ENCODE measurements around the gene LRRC66. TPM values are rescaled to one million over a fixed set of nuclear protein-coding genes. Genes with fewer than 3 reads are reported as not detected.

Gene LRRC66
- total RNA-seq, 4 donors from 2014 or later: 4.6 to 9.2 (median 7.1) TPM

GRCh38 chr4:52037689-52038102 lies 17.5 kb upstream of the LRRC66 start:
- Histone ChIP-seq H3K4me3 (peak overlapping the region; percentile 68 to 81 (median 72)), H3K36me3 (no peaks in the 10 kb centered on the region), H3K9me3 (no peaks in the 10 kb centered on the region), H3K4me1 (peaks cover 0 to 29% (median 17%) of the 10 kb centered on the region in 4 donors), H3K27me3 (peaks cover 6% of the 10 kb centered on the region), H3K27ac (peak overlapping the region; percentile 54 to 84 (median 80))
- intact Hi-C loops (cut with DNase I; ENCODE audit: low total_unique reads) (no loop called here), in situ Hi-C loops (cut with MboI; ENCODE audit: low pct_ligation_motif_present in 1 of 4, low pct_unique_long_range_greater_than_20kb in 1 of 4, low sequenced_read_pairs in 3 of 4) (loop anchor here in 1 of 4 donors (10.0 kb wide), 1 partner anchor 193 kb away; the partner anchor contains the start of gene DCUN1D4)
- TF ChIP-seq POLR2A (IDR thresholded peaks at IDR 0.05): no peak
- TF ChIP-seq POLR2AphosphoS5 (IDR thresholded peaks at IDR 0.05): no peak
- TF ChIP-seq EP300 (IDR thresholded peaks at IDR 0.05; ENCODE audit: low read depth): no peak
- TF ChIP-seq, protein P1, sequence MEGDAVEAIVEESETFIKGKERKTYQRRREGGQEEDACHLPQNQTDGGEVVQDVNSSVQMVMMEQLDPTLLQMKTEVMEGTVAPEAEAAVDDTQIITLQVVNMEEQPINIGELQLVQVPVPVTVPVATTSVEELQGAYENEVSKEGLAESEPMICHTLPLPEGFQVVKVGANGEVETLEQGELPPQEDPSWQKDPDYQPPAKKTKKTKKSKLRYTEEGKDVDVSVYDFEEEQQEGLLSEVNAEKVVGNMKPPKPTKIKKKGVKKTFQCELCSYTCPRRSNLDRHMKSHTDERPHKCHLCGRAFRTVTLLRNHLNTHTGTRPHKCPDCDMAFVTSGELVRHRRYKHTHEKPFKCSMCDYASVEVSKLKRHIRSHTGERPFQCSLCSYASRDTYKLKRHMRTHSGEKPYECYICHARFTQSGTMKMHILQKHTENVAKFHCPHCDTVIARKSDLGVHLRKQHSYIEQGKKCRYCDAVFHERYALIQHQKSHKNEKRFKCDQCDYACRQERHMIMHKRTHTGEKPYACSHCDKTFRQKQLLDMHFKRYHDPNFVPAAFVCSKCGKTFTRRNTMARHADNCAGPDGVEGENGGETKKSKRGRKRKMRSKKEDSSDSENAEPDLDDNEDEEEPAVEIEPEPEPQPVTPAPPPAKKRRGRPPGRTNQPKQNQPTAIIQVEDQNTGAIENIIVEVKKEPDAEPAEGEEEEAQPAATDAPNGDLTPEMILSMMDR (IDR thresholded peaks at IDR 0.05): no peak
- peak; percentile 21 for DNase-seq
- WGBS, 2 donors (ENCODE audit: low coverage in 1 of 2): 0 to 1% methylated on average over 1 to 13 of the region's 25 CpGs

DNA sequence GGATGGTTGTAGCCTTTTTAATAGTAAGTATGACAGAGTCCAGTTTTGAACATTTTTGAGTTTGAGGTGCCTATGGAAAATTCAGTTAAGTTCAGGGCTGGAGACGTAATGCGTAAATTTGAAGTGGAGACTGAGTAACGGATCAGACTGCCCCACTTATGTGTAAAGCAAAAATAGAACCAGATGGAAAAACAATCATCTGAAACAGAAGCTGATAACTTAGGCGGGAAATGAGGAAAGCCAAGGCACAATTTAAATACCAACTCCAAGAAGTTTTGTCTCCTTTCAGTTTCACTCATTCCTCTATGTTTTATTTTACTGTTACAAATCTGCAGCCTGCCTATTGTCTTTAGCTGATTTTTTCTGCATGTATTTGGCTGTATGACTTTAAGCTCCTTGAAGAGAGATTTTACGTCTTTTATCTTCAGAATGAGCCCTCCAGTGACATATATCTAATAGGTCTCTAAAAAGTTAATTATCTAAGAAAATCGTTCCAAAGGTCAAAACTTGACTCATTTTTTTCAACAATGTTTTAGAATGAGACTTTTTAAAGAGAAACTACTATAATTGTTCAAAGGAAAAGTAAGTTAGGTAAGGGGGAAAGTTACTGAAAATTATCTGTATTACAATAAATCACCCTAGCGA lies 16.8 kb upstream of the LRRC66 start:
- H3K27ac ChIP-seq: peak overlapping the region in 3 of 4 donors; percentile 77 to 84 (median 83)
- no peak for DNase-seq
- H3K9me3 ChIP-seq: no peaks in the 10 kb centered on the region

GRCh38 chr4:52035190-52035589 lies 15.0 kb upstream of the LRRC66 start:
- Histone ChIP-seq H3K9me3 (no peaks in the 10 kb centered on the region), H3K4me1 (peaks cover 0 to 29% (median 17%) of the 10 kb centered on the region in 4 donors), H3K4me3 (no peak overlapping the region), H3K27me3 (no peaks in the 10 kb centered on the region), H3K27ac (no peak overlapping the region), H3K36me3 (no peaks in the 10 kb centered on the region)
- in situ Hi-C loops (cut with MboI; ENCODE audit: low pct_ligation_motif_present in 1 of 4, low pct_unique_long_range_greater_than_20kb in 1 of 4, low sequenced_read_pairs in 3 of 4) (loop anchor here in 1 of 4 donors (10.0 kb wide), 1 partner anchor 190 kb away; the partner anchor contains the start of gene DCUN1D4), intact Hi-C loops (cut with DNase I; ENCODE audit: low total_unique reads) (no loop called here)
- 66 to 75% methylated on average over 2 of the region's 2 CpGs for WGBS, 2 donors (ENCODE audit: low coverage in 1 of 2)
- no peak for DNase-seq
- no peak for TF ChIP-seq POLR2A (IDR thresholded peaks at IDR 0.05)
- TF ChIP-seq EP300 (IDR thresholded peaks at IDR 0.05; ENCODE audit: low read depth): no peak
- TF ChIP-seq, protein P1 (IDR thresholded peaks at IDR 0.05): no peak

More for the DNA sequence above, 16.8 kb upstream of the LRRC66 start:
- TF ChIP-seq, protein P1 (IDR thresholded peaks at IDR 0.05): no peak
- TF ChIP-seq POLR2A (IDR thresholded peaks at IDR 0.05): no peak
- peaks cover 4% of the 10 kb centered on the region for H3K27me3 ChIP-seq
- peak overlapping the region; percentile 68 to 81 (median 72) for H3K4me3 ChIP-seq
- WGBS, 2 donors (ENCODE audit: low coverage in 1 of 2): 34 to 35% methylated on average over 7 of the region's 7 CpGs
- in situ Hi-C loops (cut with MboI; ENCODE audit: low pct_ligation_motif_present in 1 of 4, low pct_unique_long_range_greater_than_20kb in 1 of 4, low sequenced_read_pairs in 3 of 4): loop anchor here in 1 of 4 donors (10.0 kb wide), 1 partner anchor 192 kb away; the partner anchor contains the start of gene DCUN1D4
- intact Hi-C loops (cut with DNase I; ENCODE audit: low total_unique reads): no loop called here
- H3K36me3 ChIP-seq: no peaks in the 10 kb centered on the region
- peaks cover 0 to 29% (median 17%) of the 10 kb centered on the region in 4 donors for H3K4me1 ChIP-seq

DNA sequence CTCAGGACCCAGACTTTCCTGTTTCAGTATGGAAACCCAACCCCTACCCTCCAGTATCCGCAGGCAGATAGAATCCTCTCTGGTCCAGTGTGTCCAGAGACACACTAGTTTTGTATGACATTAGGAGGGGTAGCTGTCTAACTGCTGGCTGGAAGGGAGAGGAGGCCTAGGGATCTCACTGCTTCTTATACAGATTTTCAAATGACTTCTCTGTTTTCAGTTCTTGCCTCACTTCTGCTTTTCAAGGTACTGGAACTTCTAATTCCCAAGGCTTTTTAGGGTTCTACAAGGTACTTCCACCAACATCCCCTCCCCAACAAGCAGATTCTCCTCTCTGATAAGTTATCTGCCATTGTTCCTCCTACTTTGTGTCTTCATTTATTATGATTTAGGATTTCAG lies 11.8 kb upstream of the LRRC66 start:
- Histone ChIP-seq H3K27ac (no peak overlapping the region), H3K9me3 (no peaks in the 10 kb centered on the region), H3K27me3 (no peaks in the 10 kb centered on the region), H3K4me1 (peaks cover 0 to 22% (median 13%) of the 10 kb centered on the region in 4 donors), H3K36me3 (peaks cover 0 to 8% (median 0%) of the 10 kb centered on the region in 4 donors), H3K4me3 (no peak overlapping the region)
- WGBS, 2 donors (ENCODE audit: low coverage in 1 of 2): 87% methylated on average over 1 of the region's 1 CpG; no CpG with 5 or more reads in 1 of the 2 donors
- intact Hi-C loops (cut with DNase I; ENCODE audit: low total_unique reads): no loop called here
- TF ChIP-seq EP300 (IDR thresholded peaks at IDR 0.05; ENCODE audit: low read depth) (no peak), POLR2A (IDR thresholded peaks at IDR 0.05) (no peak), POLR2AphosphoS5 (IDR thresholded peaks at IDR 0.05) (no peak)
- TF ChIP-seq, protein P1 (IDR thresholded peaks at IDR 0.05): no peak
- DNase-seq: no peak
- in situ Hi-C loops (cut with MboI; ENCODE audit: low pct_ligation_motif_present in 1 of 4, low pct_unique_long_range_greater_than_20kb in 1 of 4, low sequenced_read_pairs in 3 of 4): loop anchor here in 1 of 4 donors (10.0 kb wide), 1 partner anchor 187 kb away; the partner anchor contains the start of gene DCUN1D4

Data from transverse colon (tissue), 4 donors.